ENCODE measurements around the gene HAO1. TPM values are rescaled to one million over a fixed set of nuclear protein-coding genes. Genes with fewer than 3 reads are reported as not detected.

HAO1 gene
- total RNA-seq, 2 experiments from 2014 or later: not detected

Other genes starting within 250 kb of the HAO1 start
- gene TMX4, start 79.3 kb upstream of the HAO1 start, total RNA-seq: 10 to 100 TPM; 45.6 to 47.9 TPM
- 1 to 10 TPM; 4.6 to 5.0 TPM for gene PLCB1, start 191.8 kb upstream of the HAO1 start, total RNA-seq

All from CD8-positive, alpha-beta T cell (primary cell).